C4-2B (cell line): ENCODE results near the gene POMP.

ENCODE experiments used
- ZFX ChIP-seq: fragments of 450-650 bp; IDR thresholded peaks from 2 replicates; pipeline ENCODE4 v1.6.1; 2017
- TF ChIP-seq, protein P1 (sequence below): fragments of 450-650 bp; conservative IDR thresholded peaks from 2 replicates; pipeline ENCODE4 v1.5.1; 2017; ENCODE audit warnings: mild to moderate bottlenecking

- TF ChIP-seq, protein P1, sequence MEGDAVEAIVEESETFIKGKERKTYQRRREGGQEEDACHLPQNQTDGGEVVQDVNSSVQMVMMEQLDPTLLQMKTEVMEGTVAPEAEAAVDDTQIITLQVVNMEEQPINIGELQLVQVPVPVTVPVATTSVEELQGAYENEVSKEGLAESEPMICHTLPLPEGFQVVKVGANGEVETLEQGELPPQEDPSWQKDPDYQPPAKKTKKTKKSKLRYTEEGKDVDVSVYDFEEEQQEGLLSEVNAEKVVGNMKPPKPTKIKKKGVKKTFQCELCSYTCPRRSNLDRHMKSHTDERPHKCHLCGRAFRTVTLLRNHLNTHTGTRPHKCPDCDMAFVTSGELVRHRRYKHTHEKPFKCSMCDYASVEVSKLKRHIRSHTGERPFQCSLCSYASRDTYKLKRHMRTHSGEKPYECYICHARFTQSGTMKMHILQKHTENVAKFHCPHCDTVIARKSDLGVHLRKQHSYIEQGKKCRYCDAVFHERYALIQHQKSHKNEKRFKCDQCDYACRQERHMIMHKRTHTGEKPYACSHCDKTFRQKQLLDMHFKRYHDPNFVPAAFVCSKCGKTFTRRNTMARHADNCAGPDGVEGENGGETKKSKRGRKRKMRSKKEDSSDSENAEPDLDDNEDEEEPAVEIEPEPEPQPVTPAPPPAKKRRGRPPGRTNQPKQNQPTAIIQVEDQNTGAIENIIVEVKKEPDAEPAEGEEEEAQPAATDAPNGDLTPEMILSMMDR: no peak
- no peak for TF ChIP-seq ZFX
Measured at GRCh38 chr13:28710161-28710560, 51.2 kb downstream of the POMP start.
